HCT116 (cell line): ENCODE measurements around the gene NUDT8.

Experiments used
- EGR1 ChIP-seq: IDR thresholded peaks from 2 replicates; pipeline ENCODE4 v1.6.1; 2012; ENCODE audit warnings: low read depth
- EZH2 ChIP-seq: fragments of 200-600 bp; sonication (generic); IDR thresholded peaks from 2 replicates; pipeline ENCODE4 v1.6.1; 2017; ENCODE audit warnings: antibody characterized with exemption, mixed run types
- POLR2A ChIP-seq: IDR thresholded peaks from 2 replicates; pipeline ENCODE4 v1.7.0; 2011; ENCODE audit warnings: borderline replicate concordance; ENCODE audit not compliant: insufficient read depth, insufficient read length; ENCODE audit errors: extremely low read depth
- SIN3A ChIP-seq: IDR thresholded peaks from 2 replicates; pipeline ENCODE4 v1.6.1; 2012; ENCODE audit warnings: low read depth
- SP1 ChIP-seq: IDR thresholded peaks from 2 replicates; pipeline ENCODE4 v1.6.1; 2012; ENCODE audit warnings: low read depth
- TCF7L2 ChIP-seq: IDR thresholded peaks from 2 replicates; pipeline ENCODE4 v1.7.0; 2011; ENCODE audit warnings: borderline replicate concordance, inconsistent platforms; ENCODE audit not compliant: insufficient read depth, insufficient read length; ENCODE audit errors: extremely low read depth
- TF ChIP-seq, protein P1 (sequence below), 3 experiments: fragments of 200-600 bp in 1 of 3; sonication (generic) in 1 of 3; IDR thresholded peaks in 2 of 3; conservative IDR thresholded peaks in 1 of 3; 2 replicates each; pipeline ENCODE4 v1.5.1; 2012 to 2017; ENCODE audit warnings: low read depth in 2 of 3, low read length in 2 of 3, antibody characterized with exemption in 1 of 3, borderline replicate concordance in 1 of 3, control low read depth in 1 of 3, mild to moderate bottlenecking in 1 of 3, mixed read lengths in 1 of 3, mixed run types in 1 of 3, moderate library complexity in 1 of 3; ENCODE audit not compliant: insufficient read depth in 1 of 3
- TF ChIP-seq, protein P2 (sequence below): IDR thresholded peaks from 2 replicates; pipeline ENCODE4 v1.6.1; 2012
- TF ChIP-seq, protein P3 (sequence below): IDR thresholded peaks from 2 replicates; pipeline ENCODE4 v1.6.1; 2011; ENCODE audit warnings: mild to moderate bottlenecking, low read length, moderate library complexity; ENCODE audit not compliant: insufficient replicate concordance; ENCODE audit errors: extremely low read depth

DNA sequence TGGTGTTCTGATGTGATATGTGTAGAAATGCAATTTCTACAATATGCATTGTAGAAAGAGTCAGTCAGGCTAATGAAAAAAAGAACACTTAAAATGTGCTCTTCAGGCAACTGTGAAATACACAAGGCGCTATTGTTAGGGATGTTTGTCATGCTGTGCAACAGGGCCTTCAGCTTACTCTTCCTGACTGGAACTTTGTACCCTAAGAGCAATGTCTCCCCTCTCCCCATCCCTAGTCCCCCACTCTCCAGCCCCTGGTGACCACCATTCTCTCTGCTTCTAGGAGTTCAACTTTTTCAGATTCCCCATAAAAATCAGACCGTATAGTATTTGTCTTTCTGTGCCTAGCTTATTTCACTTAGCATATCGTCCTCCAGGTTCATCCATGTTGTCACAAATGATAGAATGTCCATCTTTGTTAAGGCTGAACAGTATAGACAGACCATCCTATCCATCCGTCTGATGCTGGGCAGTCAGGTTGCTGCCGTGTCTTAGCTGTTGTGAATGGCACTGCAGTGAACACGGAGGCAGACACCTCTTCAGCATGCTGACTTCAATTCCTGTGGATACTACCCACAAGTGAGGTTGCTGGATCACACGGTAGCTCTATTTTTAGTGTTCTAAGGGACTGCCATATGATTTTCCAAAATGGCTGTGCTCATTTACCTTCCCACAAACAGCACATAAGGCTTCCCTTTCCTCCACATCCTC is 12.3 kb downstream of the NUDT8 start:
- TF ChIP-seq, protein P1, sequence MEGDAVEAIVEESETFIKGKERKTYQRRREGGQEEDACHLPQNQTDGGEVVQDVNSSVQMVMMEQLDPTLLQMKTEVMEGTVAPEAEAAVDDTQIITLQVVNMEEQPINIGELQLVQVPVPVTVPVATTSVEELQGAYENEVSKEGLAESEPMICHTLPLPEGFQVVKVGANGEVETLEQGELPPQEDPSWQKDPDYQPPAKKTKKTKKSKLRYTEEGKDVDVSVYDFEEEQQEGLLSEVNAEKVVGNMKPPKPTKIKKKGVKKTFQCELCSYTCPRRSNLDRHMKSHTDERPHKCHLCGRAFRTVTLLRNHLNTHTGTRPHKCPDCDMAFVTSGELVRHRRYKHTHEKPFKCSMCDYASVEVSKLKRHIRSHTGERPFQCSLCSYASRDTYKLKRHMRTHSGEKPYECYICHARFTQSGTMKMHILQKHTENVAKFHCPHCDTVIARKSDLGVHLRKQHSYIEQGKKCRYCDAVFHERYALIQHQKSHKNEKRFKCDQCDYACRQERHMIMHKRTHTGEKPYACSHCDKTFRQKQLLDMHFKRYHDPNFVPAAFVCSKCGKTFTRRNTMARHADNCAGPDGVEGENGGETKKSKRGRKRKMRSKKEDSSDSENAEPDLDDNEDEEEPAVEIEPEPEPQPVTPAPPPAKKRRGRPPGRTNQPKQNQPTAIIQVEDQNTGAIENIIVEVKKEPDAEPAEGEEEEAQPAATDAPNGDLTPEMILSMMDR (IDR thresholded peaks at IDR 0.05 in 2 of 3, conservative IDR thresholded peaks at IDR 0.05 in 1 of 3; ENCODE audit: borderline replicate concordance in 1 of 3, insufficient read depth in 1 of 3, low read depth in 2 of 3, low read length in 2 of 3): no peak
- TF ChIP-seq, protein P2, sequence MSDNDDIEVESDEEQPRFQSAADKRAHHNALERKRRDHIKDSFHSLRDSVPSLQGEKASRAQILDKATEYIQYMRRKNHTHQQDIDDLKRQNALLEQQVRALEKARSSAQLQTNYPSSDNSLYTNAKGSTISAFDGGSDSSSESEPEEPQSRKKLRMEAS: no peak
- TF ChIP-seq POLR2A (no peak), EGR1 (no peak), SIN3A (no peak), EZH2 (no peak), TCF7L2 (no peak), SP1 (no peak)
- TF ChIP-seq, protein P3, sequence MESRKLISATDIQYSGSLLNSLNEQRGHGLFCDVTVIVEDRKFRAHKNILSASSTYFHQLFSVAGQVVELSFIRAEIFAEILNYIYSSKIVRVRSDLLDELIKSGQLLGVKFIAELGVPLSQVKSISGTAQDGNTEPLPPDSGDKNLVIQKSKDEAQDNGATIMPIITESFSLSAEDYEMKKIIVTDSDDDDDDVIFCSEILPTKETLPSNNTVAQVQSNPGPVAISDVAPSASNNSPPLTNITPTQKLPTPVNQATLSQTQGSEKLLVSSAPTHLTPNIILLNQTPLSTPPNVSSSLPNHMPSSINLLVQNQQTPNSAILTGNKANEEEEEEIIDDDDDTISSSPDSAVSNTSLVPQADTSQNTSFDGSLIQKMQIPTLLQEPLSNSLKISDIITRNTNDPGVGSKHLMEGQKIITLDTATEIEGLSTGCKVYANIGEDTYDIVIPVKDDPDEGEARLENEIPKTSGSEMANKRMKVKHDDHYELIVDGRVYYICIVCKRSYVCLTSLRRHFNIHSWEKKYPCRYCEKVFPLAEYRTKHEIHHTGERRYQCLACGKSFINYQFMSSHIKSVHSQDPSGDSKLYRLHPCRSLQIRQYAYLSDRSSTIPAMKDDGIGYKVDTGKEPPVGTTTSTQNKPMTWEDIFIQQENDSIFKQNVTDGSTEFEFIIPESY: no peak
